ENCODE measurements around the gene HMGCR. TPM values are rescaled to one million over a fixed set of nuclear protein-coding genes. Genes with fewer than 3 reads are reported as not detected.

The HMGCR gene
- polyA plus RNA-seq, 1 of the 3 experiments (the other 2 are of a cell fraction): 8.2 TPM

GRCh38 chr5:75366787-75367186 lies 29.8 kb downstream of the HMGCR start:
- 92% methylated on average over 9 of the region's 9 CpGs for WGBS (ENCODE audit: low lambda C conversion rate)
- H3K4me1 ChIP-seq (ENCODE audit: control insufficient read depth in 1 of 2, insufficient read depth in 2 of 2, low read depth in 1 of 2, low read length in 1 of 2): peaks cover 0 to 7% of the 10 kb centered on the region in 2 experiments; a peak in 1 of 4 replicates
- no peak for TF ChIP-seq GATA2 (CRISPR knock-in tag; IDR thresholded peaks at IDR 0.05)
- no peak for TF ChIP-seq SIN3A (IDR thresholded peaks at IDR 0.05; ENCODE audit: borderline replicate concordance, low read depth, low read length)
- TF ChIP-seq YY1 (IDR thresholded peaks at IDR 0.05; ENCODE audit: low read depth): no peak
- no peak for TF ChIP-seq FOXM1 (IDR thresholded peaks at IDR 0.05; ENCODE audit: low read depth)
- H2AFZ ChIP-seq (ENCODE audit: low read depth): no peak overlapping the region
- ChIA-PET CTCF (no interaction called here), POLR2A (no interaction called here)
- peaks cover 0 to 12% of the 10 kb centered on the region in 2 experiments for H3K36me3 ChIP-seq (replicated peaks in 1 of 2; ENCODE audit: control insufficient read depth in 1 of 2, insufficient read depth in 2 of 2, low read length in 1 of 2)
- H3K4me3 ChIP-seq (ENCODE audit: low read depth in 2 of 2, low read length in 1 of 2): no peak overlapping the region
- no peak for DNase-seq
- H3K79me2 ChIP-seq (ENCODE audit: insufficient read depth): no peaks in the 10 kb centered on the region
- H3F3A ChIP-seq (replicated peaks; ENCODE audit: insufficient read depth): no peaks in the 10 kb centered on the region
- no peak overlapping the region for H3K4me2 ChIP-seq
- peak overlapping the region in 1 of 2 experiments; percentile 22; a peak in 1 of 4 replicates for H3K27ac ChIP-seq (ENCODE audit: low read depth in 2 of 2, low read length in 1 of 2)
- no peak overlapping the region for H3K9ac ChIP-seq
- no peaks in the 10 kb centered on the region for H3K9me2 ChIP-seq
- H4K20me1 ChIP-seq (ENCODE audit: insufficient read depth): no peaks in the 10 kb centered on the region
- H3K9me3 ChIP-seq: no peaks in the 10 kb centered on the region
- H3K27me3 ChIP-seq (ENCODE audit: insufficient read depth): no peaks in the 10 kb centered on the region

DNA sequence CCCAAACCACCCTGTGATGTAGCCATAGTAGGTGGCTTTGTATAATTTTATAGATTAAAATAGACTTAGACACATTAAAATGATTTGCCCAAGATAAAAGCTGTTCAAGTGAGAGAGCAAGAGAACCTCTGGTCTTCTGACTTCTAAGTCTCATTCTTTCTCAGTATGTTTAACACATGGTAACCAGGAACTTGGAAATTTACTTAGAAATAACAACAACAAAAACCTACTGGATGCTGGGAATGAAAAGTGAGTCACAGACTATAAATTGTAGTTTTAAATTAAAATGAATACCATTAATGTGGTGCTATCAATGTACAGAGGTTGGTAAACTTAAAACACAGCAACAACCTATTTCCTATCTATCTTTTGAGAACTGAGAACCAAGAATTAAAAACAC lies 30.4 kb downstream of the HMGCR start:
- Histone ChIP-seq H3K79me2 (ENCODE audit: insufficient read depth) (no peaks in the 10 kb centered on the region), H3K9me2 (no peaks in the 10 kb centered on the region), H3K27ac (ENCODE audit: low read depth in 2 of 2, low read length in 1 of 2) (peak overlapping the region in 1 of 2 experiments; percentile 22; a peak in 2 of 4 replicates), H3K9ac (no peak overlapping the region), H2AFZ (ENCODE audit: low read depth) (no peak overlapping the region), H4K20me1 (ENCODE audit: insufficient read depth) (no peaks in the 10 kb centered on the region), H3K36me3 (replicated peaks in 1 of 2; ENCODE audit: control insufficient read depth in 1 of 2, insufficient read depth in 2 of 2, low read length in 1 of 2) (peaks cover 0 to 8% of the 10 kb centered on the region in 2 experiments), H3F3A (replicated peaks; ENCODE audit: insufficient read depth) (no peaks in the 10 kb centered on the region), H3K9me3 (no peaks in the 10 kb centered on the region), H3K27me3 (ENCODE audit: insufficient read depth) (no peaks in the 10 kb centered on the region), H3K4me1 (ENCODE audit: control insufficient read depth in 1 of 2, insufficient read depth in 2 of 2, low read depth in 1 of 2, low read length in 1 of 2) (peaks cover 0 to 7% of the 10 kb centered on the region in 2 experiments; a peak in 1 of 4 replicates), H3K4me2 (no peak overlapping the region), H3K4me3 (ENCODE audit: low read depth in 2 of 2, low read length in 1 of 2) (no peak overlapping the region)
- POLR2A ChIA-PET: no interaction called here
- DNase-seq: no peak
- CTCF ChIA-PET: no interaction called here
- TF ChIP-seq, protein P1, sequence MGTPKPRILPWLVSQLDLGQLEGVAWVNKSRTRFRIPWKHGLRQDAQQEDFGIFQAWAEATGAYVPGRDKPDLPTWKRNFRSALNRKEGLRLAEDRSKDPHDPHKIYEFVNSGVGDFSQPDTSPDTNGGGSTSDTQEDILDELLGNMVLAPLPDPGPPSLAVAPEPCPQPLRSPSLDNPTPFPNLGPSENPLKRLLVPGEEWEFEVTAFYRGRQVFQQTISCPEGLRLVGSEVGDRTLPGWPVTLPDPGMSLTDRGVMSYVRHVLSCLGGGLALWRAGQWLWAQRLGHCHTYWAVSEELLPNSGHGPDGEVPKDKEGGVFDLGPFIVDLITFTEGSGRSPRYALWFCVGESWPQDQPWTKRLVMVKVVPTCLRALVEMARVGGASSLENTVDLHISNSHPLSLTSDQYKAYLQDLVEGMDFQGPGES (IDR thresholded peaks at IDR 0.05; ENCODE audit: low read depth, low read length): no peak
- no peak for TF ChIP-seq SMC3 (IDR thresholded peaks at IDR 0.05; ENCODE audit: low read depth, low read length)
- TF ChIP-seq GATA2 (CRISPR knock-in tag; IDR thresholded peaks at IDR 0.05): no peak
- TF ChIP-seq TCF12 (IDR thresholded peaks at IDR 0.05): no peak
- TF ChIP-seq, protein P2, sequence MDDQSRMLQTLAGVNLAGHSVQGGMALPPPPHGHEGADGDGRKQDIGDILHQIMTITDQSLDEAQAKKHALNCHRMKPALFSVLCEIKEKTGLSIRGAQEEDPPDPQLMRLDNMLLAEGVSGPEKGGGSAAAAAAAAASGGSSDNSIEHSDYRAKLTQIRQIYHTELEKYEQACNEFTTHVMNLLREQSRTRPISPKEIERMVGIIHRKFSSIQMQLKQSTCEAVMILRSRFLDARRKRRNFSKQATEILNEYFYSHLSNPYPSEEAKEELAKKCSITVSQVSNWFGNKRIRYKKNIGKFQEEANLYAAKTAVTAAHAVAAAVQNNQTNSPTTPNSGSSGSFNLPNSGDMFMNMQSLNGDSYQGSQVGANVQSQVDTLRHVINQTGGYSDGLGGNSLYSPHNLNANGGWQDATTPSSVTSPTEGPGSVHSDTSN (IDR thresholded peaks at IDR 0.05): no peak
- TF ChIP-seq SIN3A (IDR thresholded peaks at IDR 0.05; ENCODE audit: borderline replicate concordance, low read depth, low read length): no peak
- TF ChIP-seq MXI1 (IDR thresholded peaks at IDR 0.05; ENCODE audit: low read depth, low read length): no peak
- TF ChIP-seq NRF1 (IDR thresholded peaks at IDR 0.05; ENCODE audit: low read depth, low read length): no peak
- no peak for TF ChIP-seq EP300 (IDR thresholded peaks at IDR 0.05; ENCODE audit: borderline replicate concordance in 1 of 2, low read depth in 1 of 2, low read length in 1 of 2)
- no peak for TF ChIP-seq USF2 (IDR thresholded peaks at IDR 0.05; ENCODE audit: borderline replicate concordance, low read depth, low read length)
- TF ChIP-seq TEAD4 (IDR thresholded peaks at IDR 0.05; ENCODE audit: borderline replicate concordance, insufficient read depth): no peak
- TF ChIP-seq EZH2phosphoT487 (IDR thresholded peaks at IDR 0.05; ENCODE audit: borderline replicate concordance, low read depth): no peak
- no peak for TF ChIP-seq FOXM1 (IDR thresholded peaks at IDR 0.05; ENCODE audit: low read depth)
- no peak for TF ChIP-seq GABPA (IDR thresholded peaks at IDR 0.05; ENCODE audit: low read depth)
- TF ChIP-seq POLR2AphosphoS5 (IDR thresholded peaks at IDR 0.05; ENCODE audit: low read depth, low read length): no peak
- no peak for TF ChIP-seq RXRA (IDR thresholded peaks at IDR 0.05; ENCODE audit: borderline replicate concordance, low read depth)
- TF ChIP-seq, protein P3, sequence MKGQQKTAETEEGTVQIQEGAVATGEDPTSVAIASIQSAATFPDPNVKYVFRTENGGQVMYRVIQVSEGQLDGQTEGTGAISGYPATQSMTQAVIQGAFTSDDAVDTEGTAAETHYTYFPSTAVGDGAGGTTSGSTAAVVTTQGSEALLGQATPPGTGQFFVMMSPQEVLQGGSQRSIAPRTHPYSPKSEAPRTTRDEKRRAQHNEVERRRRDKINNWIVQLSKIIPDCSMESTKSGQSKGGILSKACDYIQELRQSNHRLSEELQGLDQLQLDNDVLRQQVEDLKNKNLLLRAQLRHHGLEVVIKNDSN (IDR thresholded peaks at IDR 0.05; ENCODE audit: borderline replicate concordance, low read depth): no peak
- no peak for TF ChIP-seq FOSL2 (IDR thresholded peaks at IDR 0.05; ENCODE audit: borderline replicate concordance, low read depth)
